ENCODE measurements around the gene CLTCL1.
A peak's percentile ranks its signal among the peaks of the same experiment; 100 is the strongest.

The CLTCL1 gene

GRCh38 chr22:19194766-19195536, 96.6 kb downstream of the CLTCL1 start:
- DNase-seq: no peak

- DNase-seq: no peak
These were observed 97.6 kb downstream of the CLTCL1 start for GRCh38 chr22:19193879-19194278.

DNA sequence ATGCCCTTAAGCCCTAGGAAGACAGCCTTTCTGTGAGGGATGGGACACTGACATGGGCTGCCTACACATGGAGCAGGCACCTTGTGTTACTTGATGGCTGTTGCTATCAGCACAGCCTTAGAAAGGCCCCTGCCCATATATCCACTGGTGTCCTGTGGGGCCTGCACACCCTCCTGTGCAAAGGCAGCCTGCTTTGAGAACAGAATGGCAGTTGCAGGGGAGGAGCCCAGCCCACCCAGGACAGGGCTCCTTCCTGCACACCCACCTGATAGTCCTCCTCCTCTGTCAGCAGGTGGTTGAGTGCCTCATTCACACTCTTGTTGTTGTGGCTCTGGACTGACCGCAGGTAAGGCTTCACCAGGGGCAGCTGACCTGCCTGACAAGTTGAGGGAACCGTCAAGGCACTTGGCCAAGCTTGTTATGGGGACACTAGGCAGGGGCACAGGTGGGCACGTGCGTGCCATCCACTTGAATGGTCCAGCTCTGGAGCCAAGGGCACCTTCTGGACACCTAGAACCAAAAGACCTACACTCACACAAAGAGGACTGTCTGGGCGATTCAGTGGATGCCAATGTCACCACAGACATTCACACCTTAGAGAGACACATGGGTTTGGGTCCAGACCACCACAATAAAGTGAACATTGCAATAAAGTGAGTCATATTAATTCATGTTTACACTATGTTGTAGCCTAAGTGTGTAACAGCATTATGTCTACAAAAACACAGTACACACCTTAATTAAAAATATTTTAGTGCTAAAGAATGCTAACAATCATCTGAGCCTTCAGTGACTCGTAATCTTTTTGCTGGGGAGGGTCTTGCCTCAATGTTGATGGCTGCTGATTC, 103.6 kb downstream of the CLTCL1 start:
- no peak for DNase-seq

- DNase-seq: no peak
These were observed 107.1 kb downstream of the CLTCL1 start for GRCh38 chr22:19184276-19184997.

- DNase-seq: no peak
These were observed 108.3 kb downstream of the CLTCL1 start for GRCh38 chr22:19183216-19183615.

DNA sequence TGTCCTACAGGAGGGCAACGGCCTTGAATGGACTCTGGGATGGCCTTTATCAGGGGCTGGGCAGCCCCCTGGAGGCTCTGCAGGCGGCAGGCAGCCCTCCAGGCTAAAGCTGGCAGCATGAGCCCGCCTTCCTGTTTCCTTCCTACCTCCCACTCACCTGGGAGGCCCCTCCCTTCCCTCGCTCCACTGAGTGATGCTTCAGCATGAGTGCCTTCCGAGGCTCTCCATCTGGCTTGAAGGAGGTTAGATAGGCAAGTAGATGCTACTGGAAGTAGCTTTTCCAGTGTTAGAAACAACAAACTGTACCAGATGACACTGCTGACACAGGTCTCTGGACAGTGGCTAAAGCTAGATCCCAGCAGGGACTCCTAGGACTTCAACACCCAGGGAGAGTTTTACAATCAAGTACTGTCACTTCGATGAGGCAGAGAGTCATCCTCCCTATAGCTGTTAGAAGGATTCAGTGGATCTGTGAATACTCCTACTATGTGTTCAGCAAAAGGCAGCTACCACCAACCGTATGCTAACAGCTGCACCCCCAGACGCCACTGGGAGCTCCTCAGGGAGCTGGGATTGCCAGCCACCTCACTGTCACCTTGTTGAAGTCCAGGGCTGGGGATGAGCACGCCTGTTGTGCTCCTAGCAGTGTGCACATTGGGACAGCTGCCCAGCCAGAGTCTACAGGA, 108.9 kb downstream of the CLTCL1 start:
- no peak for DNase-seq

- DNase-seq: no peak
These were observed 109.6 kb downstream of the CLTCL1 start for GRCh38 chr22:19181786-19182471.

GRCh38 chr22:19180740-19181410, 110.6 kb downstream of the CLTCL1 start:
- no peak for DNase-seq

- no peak for DNase-seq
These were observed 111.3 kb downstream of the CLTCL1 start for GRCh38 chr22:19180234-19180633.

DNA sequence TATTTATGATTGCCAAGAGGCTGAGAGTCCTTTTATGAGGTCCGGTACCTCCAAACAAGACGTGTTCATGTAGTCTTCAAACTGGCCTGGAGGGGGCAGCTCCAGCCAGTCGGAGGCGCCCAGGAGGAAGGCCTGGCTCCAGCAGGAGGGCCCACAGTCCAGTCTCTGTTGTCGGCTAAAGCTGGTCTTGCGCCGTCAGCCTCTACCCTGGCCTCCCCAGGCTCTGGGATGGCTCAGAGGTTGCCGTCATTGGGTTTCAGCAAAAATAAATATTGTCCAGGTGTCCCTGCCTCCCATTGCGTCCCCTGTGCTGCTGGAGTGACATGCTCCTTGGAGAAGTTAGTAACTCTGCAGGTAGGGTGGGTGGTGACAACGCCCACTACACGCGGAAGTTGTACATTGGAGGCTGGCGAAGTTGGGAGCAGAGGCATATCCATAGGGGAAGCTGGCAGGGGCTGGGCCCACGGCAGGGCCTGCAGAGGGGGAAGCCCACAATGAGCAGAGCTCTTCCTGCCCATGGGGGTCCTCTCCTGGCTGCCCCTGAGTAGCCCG, 111.9 kb downstream of the CLTCL1 start:
- peak; percentile 76 for DNase-seq

DNA sequence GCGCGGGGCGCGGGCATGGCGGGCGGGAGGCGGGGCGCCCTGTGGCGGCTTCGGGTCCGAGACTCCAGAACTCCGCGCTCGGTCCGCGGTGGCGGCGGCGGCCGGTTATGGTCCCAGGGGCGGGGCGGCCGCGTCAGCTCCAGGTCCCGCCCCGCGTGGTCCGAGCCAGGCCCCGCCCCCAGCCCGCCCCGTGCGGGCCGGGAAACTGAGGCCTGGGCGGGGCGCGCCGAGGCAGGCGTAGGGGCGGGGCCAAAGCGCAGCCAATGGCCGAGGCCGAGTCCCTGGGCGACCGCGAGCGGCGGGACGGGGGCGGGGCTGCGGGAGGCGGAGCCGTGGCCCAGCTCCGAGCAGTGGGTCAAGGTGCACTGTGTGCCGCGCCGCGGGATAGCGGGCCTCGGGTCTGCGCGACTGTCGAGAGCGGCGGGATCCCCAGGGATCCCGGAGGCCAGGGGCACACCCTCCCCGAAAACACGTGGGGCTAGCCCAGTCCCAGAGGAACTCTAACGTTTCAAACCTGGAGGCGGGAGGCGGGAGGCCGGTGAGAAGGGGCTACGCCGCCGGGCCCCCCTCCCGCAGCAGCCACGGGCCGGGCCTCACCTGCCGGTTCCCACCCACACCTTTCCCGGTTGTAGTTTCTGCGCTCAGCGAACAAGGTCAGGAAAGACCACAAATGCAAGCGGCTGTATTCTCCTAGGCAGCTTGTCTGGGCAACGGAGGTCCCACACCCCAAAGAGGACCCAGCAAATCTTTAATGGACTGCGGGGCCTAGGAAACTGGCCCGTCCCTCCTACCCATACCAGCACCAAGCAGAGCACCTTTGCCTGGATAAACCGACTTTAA, 112.6 kb downstream of the CLTCL1 start, which contains the start of gene SLC25A1:
Gene SLC25A1 (minus strand): TSS at position 80 of the 840 bp plus-strand sequence. CDS start 63 bp downstream, at position 17.
- peak; percentile 96 for DNase-seq

DNA sequence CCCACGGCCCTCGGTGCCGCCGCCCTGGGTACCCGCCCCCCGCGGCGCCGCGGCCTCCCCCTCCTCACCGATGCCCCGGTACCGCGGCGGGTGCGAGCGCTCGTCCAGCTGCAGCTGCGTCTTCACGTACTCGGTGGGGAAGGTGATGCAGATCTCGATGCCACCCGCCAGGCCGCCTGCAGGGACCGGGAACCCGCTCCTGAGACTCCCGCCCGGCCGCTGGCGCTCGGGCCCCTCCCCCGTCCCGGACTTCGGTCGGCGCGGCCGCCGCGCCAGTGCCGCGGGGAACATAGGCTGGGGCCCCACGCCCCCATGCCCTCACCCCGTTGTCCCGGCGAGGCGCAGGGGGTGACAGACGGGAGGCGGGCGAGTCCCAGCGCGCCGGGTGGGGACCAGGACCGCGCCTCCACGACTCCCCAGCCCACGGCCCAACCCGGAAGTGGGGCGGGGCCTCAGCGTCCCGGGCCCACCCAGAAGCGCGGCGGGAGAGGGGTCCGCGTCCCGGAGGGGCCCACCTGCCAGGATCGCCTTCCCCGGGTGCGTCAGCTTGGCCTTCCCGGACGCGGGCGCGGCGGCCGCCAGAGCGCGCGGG, 113.4 kb downstream of the CLTCL1 start:
- no peak for DNase-seq

DNA sequence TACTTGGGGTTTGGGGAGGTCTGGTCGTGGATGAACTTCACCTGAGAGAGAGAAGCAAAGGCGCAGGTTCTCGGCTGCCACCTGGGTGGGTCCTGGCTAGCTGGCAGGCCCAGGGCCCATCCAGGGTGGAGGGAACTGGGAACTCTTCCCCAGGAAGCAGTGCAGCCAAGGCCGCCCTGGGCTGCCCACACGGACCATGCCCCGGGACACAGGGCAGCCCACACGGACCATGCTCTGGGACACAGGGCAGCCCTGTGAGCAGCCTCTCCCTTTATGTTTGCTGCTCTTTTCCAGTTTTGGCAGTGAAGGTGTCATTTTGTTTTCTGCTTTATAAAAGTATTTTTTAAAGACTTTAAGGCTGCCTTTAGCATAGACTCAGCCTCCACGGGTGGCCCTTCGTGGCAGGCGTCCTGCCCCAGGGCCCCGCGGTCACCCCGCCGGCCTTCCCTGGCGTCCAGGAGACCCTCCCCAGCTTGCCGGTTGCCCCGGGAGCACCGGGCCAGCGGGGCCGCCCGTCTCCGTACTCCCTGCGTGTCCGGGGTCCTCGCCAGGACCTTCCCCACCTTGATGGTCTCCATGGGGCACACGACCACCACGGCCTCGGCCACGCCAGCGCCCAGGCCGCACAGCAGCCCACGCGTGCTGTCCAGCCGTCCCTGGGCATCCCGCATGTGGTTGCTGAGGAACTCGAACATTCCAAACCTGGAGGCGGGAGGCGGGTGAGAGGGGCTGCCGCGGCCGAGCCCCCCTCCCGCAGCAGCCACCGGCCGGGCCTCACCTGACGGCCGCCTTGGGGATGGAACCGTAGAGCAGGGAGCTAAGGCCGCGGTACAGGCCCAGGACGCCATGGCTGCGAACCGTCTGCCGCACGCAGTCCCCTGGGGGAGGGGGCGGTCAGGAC, 114.1 kb downstream of the CLTCL1 start:
- no peak for DNase-seq

- no peak for DNase-seq
These were observed 114.8 kb downstream of the CLTCL1 start for GRCh38 chr22:19176732-19177131.

GRCh38 chr22:19176175-19176643, 115.3 kb downstream of the CLTCL1 start:
- DNase-seq: no peak

GRCh38 chr22:19175602-19176174, 115.8 kb downstream of the CLTCL1 start:
- DNase-seq: no peak

DNA sequence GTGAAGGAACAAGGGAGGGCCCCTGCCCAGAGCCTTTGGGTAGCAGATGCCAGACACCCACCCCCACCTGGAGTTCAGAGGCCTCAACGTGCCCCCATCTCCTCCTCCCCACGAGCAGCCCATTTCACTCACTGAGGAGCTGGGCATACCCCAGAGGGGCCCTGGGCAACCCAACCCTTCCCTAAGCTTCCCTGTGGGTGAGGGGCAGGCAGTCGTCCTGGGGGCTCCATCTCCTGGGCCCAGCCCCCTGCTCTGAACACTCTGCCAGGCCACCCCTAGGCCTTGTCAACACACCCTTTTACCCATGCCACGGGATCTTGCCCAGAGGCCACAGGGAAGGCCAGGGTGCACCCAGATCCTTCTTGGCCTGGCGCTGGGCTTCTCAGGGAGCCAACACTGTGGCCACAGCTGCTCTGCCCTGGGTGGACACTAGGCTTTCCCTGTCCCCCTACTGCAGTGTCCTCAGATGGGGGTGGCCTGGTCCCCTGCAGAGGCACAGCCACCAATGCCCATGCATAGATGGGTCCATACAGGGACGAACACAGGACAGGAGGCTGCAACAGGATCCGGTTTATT, 116.4 kb downstream of the CLTCL1 start:
- no peak for DNase-seq
